ENCODE data around the gene KATNB1.

Gene KATNB1

DNA sequence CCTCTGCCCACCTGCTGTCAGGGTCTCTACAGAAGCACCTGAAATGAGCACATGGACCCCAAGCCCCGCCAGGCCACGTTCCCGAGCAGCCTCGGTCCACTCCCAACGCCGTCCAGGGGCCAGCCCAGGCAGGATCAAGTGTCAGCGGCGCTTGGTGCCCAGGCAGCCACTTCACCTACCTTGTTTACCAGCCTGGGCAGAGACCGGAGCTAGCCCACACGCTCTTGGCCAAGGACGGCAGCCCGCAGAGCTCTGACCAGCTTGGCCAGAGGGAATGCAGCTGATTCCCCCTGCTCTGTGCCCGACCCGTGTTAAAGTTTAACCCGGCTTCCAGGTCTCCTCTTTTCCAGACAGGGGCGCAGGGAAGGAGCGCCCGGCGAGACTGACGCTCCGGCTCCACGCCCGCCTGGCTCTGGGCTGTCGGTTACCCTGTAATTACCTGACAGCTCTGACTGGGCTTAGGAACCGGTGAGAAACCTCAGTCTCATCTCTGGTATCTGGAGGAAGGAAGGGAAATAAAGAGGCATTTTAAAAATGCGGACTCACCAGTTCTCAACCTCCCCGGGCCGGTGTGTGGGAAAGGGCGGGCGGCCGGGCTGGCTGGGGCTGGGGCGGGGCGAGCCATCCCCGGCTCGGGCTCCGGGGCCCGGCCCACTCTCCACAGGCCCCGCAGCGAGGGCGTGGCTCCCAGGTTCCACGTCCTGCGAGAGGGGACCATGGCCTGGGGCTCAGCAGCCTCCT, 62.1 kb downstream of the KATNB1 start:
- DNase-seq = no peak

DNA sequence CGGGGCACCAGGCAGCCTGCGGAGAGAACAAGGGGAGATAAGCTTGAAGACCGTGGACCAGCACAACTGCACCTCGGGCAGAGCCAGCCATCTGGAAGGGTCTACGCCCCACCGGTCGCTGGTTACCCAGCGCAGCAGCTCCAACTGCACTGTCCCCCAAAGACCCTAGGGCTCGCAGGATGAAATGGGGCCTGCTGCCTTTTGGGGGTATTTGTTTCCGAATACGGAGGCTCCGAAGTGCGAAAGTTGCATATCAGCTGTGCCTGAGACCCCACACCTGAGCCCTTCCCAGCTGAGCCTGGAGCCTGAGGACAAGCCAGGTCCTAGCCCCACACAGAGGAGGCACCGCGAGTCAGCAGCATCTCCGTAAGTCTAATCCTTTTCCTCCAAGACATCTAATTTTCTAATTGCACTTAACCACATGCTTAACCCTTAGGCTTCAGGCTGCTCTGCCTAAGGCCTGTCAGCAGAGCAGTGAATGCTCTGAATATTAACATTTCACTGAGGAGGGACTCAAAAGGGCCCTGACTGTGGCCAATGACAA, 62.8 kb downstream of the KATNB1 start:
- DNase-seq = no peak

DNA sequence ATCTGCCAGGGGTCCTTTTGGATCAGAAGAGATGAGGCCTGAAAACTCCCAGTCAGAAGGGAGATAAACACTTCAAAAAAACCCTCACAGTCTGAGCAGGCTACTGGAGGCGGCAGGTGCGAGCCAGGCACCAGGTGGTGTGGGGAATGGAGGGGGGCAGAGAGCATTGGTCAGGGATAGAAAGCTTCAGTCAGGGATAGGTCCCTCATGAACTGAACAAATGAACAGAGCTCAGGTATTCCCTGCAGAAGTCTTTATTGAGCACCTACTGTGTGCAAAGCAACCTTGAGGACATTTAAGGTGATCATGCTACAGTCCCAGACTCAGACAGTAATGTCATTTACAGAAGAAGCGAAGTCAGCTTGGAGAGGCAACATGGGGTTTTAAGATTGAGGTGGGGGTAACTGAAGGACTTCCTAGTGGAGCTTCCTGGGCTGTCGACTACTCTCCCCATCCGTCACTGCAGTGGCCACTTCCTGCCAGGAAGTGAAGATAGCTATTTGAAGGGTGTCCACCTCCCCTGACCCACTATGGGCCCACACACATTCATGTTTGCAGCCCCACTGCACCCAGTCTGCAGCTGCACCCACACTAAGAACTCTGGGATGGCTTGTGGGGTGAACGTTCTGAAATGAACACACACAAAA, 63.5 kb downstream of the KATNB1 start:
- DNase-seq = no peak

DNA sequence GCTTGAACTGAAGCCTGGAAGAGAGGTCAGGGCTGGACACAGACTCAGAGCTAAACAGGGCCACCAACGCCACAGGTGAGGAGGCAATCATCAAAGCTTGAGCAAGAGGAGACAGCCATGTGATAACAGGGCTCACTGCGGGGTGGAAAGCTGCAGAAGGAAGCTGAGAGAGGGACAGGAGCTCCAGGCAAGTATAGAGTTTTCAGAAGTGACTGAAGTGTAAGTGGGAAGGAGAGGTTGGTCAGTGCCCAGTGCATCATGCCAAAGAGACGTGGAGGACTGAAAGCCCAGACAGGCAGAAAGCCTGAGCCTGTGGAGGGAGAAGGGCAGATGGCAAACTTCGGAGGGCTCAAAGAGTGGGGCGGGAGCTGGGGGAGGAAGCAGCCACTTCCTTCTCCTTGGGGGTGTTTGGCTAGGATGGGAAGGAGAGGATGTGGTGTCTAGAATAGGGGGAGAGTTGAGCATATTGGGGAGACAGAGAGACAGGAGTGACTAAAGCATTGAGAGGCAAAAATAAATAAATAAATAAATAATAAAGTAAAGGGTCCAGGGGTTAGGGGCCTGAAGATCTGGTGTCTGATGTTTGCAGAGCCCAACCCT, 64.1 kb downstream of the KATNB1 start:
- no peak for DNase-seq

DNA sequence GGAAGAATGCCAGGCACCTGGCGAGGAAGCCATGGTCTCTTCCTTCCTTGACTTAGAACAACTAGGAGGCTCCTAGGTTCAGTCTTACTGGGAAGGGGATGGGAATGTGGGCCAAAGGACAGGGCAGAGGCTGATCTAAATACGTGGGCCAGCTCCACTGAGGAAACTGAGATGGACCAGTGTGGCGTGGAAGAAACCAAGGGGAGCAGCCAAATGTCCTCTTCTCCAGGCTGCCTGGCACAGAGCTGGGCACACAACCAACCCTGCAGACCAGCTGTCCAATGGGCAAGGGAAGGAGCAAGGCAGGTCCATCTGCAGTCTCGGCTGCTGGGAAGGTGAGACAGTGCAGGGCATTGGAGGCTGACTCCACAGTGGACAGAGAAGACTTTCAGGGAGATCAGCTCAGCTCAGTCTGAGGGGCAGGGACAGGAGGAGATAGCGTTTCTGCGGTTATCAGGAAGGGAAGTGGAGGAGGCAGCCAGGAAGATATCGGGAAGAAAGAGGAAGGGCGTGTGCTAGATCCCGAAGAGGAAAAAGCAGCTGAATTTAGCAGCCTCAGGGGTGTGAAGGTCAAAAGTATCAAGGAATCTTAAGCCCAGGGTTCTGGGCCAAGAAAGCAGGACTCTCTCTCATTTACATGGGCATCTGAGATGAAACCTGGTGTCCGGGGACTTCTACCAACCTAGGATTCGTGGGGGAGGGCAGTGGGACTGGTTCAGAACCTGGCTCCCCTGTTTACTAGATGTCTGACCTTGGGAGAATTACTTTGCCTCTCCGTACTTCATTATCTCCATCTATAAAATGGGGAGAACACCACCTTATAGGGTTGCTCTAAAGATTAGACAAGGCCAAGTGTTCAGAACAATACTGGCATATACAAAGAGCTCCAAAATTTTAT, 64.9 kb downstream of the KATNB1 start:
- no peak for DNase-seq

DNA sequence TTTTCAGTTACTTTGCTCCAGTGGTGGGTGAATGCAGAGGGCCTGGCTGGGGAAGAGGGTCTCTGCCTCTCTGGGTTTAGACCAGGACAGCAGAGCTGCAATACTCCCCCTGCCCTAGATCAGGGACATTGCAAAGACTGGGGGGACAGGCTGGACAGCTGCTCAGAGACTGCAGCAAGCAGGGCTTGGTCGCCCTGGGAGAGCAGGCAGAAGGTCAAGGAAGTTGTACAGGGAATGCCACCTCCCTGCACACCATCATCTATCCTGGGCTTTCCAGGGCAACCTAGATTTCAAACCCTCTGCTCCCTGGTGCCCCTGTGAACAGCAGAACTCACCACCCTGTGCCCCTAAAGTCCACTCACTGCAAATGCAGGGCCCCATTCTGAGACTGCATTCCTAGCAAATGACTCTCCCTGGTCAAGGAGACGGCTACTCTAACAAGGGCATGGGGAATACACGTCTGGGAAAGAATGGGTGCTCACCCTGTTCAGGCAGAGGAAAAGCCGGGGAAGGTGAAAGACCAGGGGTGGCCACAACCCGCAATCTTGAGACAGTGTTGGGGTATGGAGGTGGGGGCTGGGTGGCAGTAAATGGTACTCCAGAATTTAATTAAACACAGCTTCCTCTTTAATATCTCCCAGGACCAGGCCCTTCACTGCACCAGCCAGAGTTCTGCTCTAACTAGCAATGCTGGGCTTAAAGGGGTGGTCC, 65.7 kb downstream of the KATNB1 start:
- DNase-seq = no peak

DNA sequence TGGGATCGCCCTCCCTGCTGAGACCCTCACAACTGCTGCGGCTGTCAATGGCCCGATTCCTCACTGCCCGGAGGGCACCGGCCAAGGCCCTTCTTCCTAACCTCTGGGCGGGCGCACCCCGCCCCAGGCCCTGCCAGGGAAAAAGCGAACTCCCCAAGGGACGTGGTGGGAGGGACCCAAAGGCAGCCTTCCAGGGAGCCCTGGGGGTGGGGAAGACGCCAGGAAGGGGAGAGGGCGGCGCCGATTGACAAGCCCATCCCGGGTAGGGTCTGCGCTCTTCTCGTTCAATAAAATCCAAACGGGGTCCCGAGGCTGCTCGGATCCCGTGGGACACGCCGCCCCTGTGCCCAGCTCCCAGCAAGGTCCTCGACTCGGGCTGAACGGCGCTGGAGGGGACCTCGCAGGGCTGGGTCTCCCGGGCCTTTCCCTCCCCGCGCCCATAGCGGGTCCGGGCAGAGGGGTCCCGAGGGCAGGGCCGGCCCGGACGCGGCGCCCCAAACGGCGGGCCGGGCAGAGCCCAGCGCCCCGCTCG, 66.3 kb downstream of the KATNB1 start:
- DNase-seq = no peak

DNA sequence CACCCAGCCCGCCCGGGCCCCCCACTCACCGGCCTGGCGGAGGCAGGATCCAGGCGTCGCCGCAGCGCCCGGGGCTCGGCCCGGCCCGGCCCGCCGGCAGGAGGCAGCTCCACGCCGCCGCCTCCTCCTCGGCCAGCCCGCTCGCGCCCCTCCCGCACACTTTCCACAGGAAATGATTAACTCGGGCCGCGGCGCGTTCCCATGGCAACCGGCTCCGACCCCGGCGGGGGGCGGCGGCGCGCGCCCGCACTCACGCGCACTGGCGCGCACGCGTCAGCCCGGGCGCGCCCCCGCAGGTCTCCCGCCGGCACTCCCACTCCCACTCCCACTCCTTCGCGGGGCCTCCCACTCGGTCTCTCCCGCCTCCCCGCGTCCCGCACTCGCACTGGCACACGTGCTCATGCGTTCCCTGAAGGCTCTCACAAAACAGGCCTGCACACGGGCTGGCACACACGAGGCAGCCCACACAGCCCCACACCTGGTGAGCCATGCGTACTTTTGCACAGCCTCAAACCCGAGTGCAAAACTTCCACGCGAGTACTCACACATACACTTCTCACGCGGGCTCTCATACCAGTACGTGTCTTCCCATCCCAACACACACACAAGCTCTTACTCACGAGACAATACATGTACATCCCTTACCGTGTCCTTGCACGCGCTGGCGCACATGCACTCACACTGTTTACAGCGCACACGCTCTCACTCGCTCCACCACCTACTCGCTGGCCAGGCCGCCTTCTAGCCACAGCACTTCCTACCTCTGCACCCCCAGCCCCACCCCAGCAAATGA, 67.0 kb downstream of the KATNB1 start, which contains the start of gene KIFC3:
Gene KIFC3 (minus strand): TSS at position 151 of the 793 bp plus-strand sequence. CDS start 4,248 bp downstream, outside the sequence.
- DNase-seq = peak; percentile 76

DNA sequence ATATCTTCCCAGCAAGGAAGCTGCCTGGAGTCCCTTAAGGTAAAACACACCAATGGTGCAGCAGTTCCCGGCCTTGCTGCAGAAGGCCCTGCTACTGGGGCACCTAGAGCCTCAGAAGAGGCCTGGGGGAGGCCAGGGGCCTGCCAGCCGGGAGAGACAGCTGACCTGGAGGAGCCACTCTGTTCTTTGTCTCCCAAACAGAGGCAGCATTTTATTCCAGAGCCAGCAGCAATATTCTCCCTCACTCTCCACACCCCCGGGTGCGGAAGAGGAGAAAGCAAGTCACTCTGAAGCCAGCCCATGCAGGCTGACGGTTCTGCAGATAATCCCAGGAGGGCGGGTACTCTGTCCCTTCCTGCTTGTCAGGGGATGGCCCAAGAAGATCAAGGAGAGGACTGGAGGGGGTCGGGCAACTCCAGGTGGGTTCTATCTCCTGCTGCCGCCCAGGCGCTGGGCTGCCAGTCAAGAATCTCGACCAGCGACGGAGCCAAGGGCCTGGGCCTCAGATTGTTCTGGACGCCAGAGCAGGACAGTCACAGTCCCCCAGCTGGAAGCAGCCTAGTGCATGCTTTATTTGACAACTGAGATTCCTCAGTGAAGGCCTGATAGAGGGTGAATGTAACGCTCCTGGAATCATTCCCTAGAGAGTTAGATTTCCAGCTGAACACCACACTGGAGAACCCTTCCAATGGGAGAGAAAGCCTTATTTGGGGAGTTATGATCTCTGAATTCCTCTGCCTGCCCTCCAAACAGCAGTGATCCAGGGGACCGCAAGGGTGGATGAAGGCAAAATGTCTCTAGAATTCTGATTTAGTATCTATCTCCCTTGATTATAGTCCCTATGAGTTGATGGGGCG, 67.8 kb downstream of the KATNB1 start:
- no peak for DNase-seq

DNA sequence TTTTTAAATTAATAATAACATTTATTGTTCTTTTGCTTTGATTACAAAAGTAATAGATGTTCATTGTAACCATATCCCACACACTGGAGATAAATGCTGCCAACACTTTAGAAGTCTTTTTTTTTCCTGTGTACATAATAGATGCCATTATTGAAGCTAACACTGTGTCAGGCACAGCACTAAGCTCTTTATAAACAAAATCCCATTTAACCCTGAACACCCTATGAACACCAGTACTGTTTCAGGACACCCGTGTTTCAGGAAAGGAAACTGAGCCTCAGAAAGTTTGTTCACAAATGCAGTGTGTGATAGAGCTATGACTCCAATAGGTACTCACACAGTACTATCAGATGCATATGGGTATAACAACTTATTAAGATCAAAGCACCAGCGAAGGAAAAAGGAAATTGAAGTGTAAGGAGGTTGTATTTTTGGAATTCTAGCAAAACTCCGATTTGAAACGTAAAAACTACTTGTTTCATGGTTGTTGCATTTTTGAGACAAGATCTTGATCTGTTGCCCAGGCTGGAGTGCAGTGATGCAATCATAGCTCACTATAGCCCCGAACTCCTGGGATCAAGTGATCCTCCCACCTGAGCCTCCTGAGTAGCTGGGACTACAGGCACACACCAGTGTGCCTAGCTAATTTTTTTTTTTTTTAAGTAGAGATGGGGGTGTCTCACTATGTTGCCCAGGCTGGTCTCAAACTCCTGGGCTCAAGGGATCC, 68.7 kb downstream of the KATNB1 start:
- DNase-seq = no peak

DNA sequence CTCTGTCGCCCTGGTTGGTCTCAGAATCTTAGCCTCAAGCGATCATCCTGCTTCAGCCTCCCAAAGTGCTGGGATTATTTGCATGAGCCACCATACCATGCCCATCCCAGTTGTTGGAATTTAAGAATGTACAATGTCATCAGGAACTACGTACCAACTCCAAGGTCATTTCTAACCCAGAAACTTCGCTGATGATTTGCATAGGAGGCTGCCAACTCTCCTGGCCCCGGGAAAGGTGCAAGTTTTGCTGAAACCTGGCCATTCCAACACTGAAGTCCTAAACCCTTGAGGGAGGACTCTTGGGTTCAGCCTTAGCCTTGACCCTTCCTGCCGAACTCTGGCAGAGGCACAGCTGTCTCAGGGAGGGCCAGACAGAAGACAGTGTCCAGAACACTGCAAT, 69.6 kb downstream of the KATNB1 start:
- DNase-seq = no peak
